Neural cell (in vitro differentiated cells): ENCODE results near the gene TMUB1. TPM values are rescaled to one million over a fixed set of nuclear protein-coding genes. Genes with fewer than 3 reads are reported as not detected.
"Not testable (repeated sequence)": the region's sequence is repeated elsewhere in the genome, so short reads cannot be mapped to it uniquely, and the experiment has no call there.

ENCODE experiments used
- H2AFZ ChIP-seq: fragments of 200-600, 300-800 bp; sonication (generic), shearing (Covaris generic); 2 replicates; pipeline ENCODE4 v1.6.0; 2014; ENCODE audit warnings: low read depth, mild to moderate bottlenecking, antibody characterized with exemption, low read length, moderate library complexity
- H3F3A ChIP-seq: fragments of 200-600 bp; shearing (Covaris generic); 2 replicates; pipeline ENCODE4 v1.6.1; 2016; ENCODE audit warnings: mild to moderate bottlenecking, moderate library complexity, mixed read lengths, antibody characterized with exemption, low read length; ENCODE audit not compliant: insufficient read depth, poor library complexity, severe bottlenecking
- H3K27ac ChIP-seq: fragments of 200-600, 300-800 bp; sonication (generic), shearing (Covaris generic); 2 replicates; pipeline ENCODE4 v1.5.1; 2014; ENCODE audit warnings: mild to moderate bottlenecking, low read length, moderate library complexity
- H3K27me3 ChIP-seq: fragments of 300-800, 200-600 bp; sonication (generic), shearing (Covaris generic); 2 replicates; pipeline ENCODE4 v1.6.0; 2014; ENCODE audit warnings: mild to moderate bottlenecking, low read depth, low read length, moderate library complexity; ENCODE audit not compliant: insufficient read depth
- H3K36me3 ChIP-seq: fragments of 300-800, 200-600 bp; sonication (generic), shearing (Covaris generic); 2 replicates; pipeline ENCODE4 v1.5.1; 2014; ENCODE audit warnings: mild to moderate bottlenecking, antibody characterized with exemption, low read length, moderate library complexity; ENCODE audit not compliant: insufficient read depth
- H3K4me2 ChIP-seq: fragments of 300-800, 200-600 bp; sonication (generic), shearing (Covaris generic); 2 replicates; pipeline ENCODE4 v1.6.0; 2014; ENCODE audit warnings: mild to moderate bottlenecking, low read length
- H3K4me3 ChIP-seq: fragments of 300-800, 200-600 bp; sonication (generic), shearing (Covaris generic); 2 replicates; pipeline ENCODE4 v1.5.1; 2014; ENCODE audit warnings: mild to moderate bottlenecking, low read length, moderate library complexity
- H3K79me2 ChIP-seq: fragments of 200-600 bp; shearing (Covaris generic); replicated peaks from 2 replicates; pipeline ENCODE4 v1.6.0; 2014; ENCODE audit warnings: mild to moderate bottlenecking, low read length, moderate library complexity; ENCODE audit not compliant: insufficient read depth
- H3K9ac ChIP-seq: fragments of 300-800, 200-600 bp; sonication (generic), shearing (Covaris generic); 2 replicates; pipeline ENCODE4 v1.6.1; 2016; ENCODE audit warnings: mild to moderate bottlenecking, low read length, mixed read lengths
- H3K9me2 ChIP-seq: fragments of 200-600 bp; shearing (Covaris generic); 2 replicates; pipeline ENCODE4 v1.6.1; 2016; ENCODE audit warnings: mild to moderate bottlenecking, low read length, mixed read lengths; ENCODE audit not compliant: insufficient read depth
- H3K9me3 ChIP-seq: fragments of 200-600, 300-800 bp; sonication (generic), shearing (Covaris generic); 2 replicates; pipeline ENCODE4 v1.6.1; 2016; ENCODE audit warnings: mild to moderate bottlenecking, mixed run types, low read length, moderate library complexity, mixed read lengths
- H4K20me1 ChIP-seq: fragments of 200-600 bp; shearing (Covaris generic); 2 replicates; pipeline ENCODE4 v1.6.1; 2016; ENCODE audit warnings: mild to moderate bottlenecking, mixed run types; ENCODE audit not compliant: insufficient read depth
- EP300 ChIP-seq: fragments of 450-650 bp; conservative IDR thresholded peaks from 2 replicates; pipeline ENCODE4 v1.6.1; 2014; ENCODE audit warnings: antibody characterized with exemption, mild to moderate bottlenecking, moderate library complexity; ENCODE audit not compliant: poor library complexity, severe bottlenecking
- EZH2 ChIP-seq: fragments of 200-600, 300-800 bp; shearing (Covaris generic), sonication (generic); IDR thresholded peaks from 2 replicates; pipeline ENCODE4 v1.6.1; 2014; ENCODE audit warnings: antibody characterized with exemption, low read length, borderline replicate concordance, mild to moderate bottlenecking; ENCODE audit not compliant: insufficient read depth, poor library complexity, severe bottlenecking
- MXI1 ChIP-seq: fragments of 450-650 bp; conservative IDR thresholded peaks from 2 replicates; pipeline ENCODE4 v1.6.1; 2014; ENCODE audit warnings: antibody characterized with exemption, mild to moderate bottlenecking; ENCODE audit not compliant: poor library complexity, severe bottlenecking
- POLR2AphosphoS5 ChIP-seq: IDR thresholded peaks from 2 replicates; pipeline ENCODE4 v1.6.1; 2012
- RAD21 ChIP-seq: fragments of 450-650 bp; conservative IDR thresholded peaks from 2 replicates; pipeline ENCODE4 v1.6.1; 2014; ENCODE audit warnings: antibody characterized with exemption, mild to moderate bottlenecking, moderate library complexity
- SMC3 ChIP-seq: fragments of 450-650 bp; conservative IDR thresholded peaks from 2 replicates; pipeline ENCODE4 v1.6.1; 2014; ENCODE audit warnings: antibody characterized with exemption, mild to moderate bottlenecking, moderate library complexity; ENCODE audit not compliant: poor library complexity
- TAF1 ChIP-seq: IDR thresholded peaks from 2 replicates; pipeline ENCODE4 v1.6.1; 2012; ENCODE audit warnings: low read depth
- polyA plus RNA-seq: library from polyadenylated mRNA; depleted of rRNA; stranded (reverse); fragments of >200 nt; gene quantifications from 2 replicates; pipeline ENCODE4 v1.2.3, GENCODE V29; 2014
- TF ChIP-seq, protein P1 (sequence below): IDR thresholded peaks from 2 replicates; pipeline ENCODE4 v1.6.1; 2012; ENCODE audit warnings: borderline replicate concordance
- TF ChIP-seq, protein P2 (sequence below): fragments of 450-650 bp; IDR thresholded peaks from 2 replicates; pipeline ENCODE4 v1.5.1; 2014; ENCODE audit warnings: antibody characterized with exemption, mild to moderate bottlenecking, moderate library complexity; ENCODE audit not compliant: poor library complexity, severe bottlenecking

TMUB1 gene
- polyA plus RNA-seq, 1 donor from 2014 or later = 35.2 TPM

DNA sequence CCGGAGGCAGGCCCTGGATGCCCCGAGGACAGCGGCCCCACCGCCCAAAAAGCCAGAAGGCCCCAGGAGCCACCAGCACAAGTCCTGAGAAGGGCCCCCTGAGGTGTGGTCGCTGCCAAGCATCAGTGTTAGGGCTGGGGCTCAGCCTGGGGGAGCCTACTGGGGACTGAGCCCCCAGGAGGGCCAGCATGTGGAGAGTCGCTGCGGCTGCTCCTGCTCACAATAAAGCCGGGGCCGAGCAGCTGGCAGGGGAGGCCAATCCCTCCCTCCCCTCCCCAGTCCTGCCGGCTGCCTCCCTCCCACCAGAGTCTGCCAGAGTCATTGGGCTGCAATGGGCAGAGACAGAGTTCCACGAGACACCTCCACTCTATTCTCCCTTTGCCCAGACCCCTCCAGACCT, 38.0 kb downstream of the TMUB1 start:
- Histone ChIP-seq H3F3A (no peaks in the 10 kb centered on the region), H3K79me2 (no peaks in the 10 kb centered on the region), H2AFZ (no peak overlapping the region), H3K27me3 (peaks cover 5% of the 10 kb centered on the region), H3K36me3 (no peaks in the 10 kb centered on the region), H3K9me3 (no peaks in the 10 kb centered on the region), H3K27ac (no peak overlapping the region), H3K4me2 (no peak overlapping the region), H3K9me2 (no peaks in the 10 kb centered on the region), H3K4me3 (no peak overlapping the region), H3K9ac (no peak overlapping the region), H4K20me1 (no peaks in the 10 kb centered on the region)
- TF ChIP-seq EZH2 = no peak
- no peak for TF ChIP-seq RAD21
- TF ChIP-seq, protein P1, sequence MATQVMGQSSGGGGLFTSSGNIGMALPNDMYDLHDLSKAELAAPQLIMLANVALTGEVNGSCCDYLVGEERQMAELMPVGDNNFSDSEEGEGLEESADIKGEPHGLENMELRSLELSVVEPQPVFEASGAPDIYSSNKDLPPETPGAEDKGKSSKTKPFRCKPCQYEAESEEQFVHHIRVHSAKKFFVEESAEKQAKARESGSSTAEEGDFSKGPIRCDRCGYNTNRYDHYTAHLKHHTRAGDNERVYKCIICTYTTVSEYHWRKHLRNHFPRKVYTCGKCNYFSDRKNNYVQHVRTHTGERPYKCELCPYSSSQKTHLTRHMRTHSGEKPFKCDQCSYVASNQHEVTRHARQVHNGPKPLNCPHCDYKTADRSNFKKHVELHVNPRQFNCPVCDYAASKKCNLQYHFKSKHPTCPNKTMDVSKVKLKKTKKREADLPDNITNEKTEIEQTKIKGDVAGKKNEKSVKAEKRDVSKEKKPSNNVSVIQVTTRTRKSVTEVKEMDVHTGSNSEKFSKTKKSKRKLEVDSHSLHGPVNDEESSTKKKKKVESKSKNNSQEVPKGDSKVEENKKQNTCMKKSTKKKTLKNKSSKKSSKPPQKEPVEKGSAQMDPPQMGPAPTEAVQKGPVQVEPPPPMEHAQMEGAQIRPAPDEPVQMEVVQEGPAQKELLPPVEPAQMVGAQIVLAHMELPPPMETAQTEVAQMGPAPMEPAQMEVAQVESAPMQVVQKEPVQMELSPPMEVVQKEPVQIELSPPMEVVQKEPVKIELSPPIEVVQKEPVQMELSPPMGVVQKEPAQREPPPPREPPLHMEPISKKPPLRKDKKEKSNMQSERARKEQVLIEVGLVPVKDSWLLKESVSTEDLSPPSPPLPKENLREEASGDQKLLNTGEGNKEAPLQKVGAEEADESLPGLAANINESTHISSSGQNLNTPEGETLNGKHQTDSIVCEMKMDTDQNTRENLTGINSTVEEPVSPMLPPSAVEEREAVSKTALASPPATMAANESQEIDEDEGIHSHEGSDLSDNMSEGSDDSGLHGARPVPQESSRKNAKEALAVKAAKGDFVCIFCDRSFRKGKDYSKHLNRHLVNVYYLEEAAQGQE = no peak
- TF ChIP-seq, protein P2, sequence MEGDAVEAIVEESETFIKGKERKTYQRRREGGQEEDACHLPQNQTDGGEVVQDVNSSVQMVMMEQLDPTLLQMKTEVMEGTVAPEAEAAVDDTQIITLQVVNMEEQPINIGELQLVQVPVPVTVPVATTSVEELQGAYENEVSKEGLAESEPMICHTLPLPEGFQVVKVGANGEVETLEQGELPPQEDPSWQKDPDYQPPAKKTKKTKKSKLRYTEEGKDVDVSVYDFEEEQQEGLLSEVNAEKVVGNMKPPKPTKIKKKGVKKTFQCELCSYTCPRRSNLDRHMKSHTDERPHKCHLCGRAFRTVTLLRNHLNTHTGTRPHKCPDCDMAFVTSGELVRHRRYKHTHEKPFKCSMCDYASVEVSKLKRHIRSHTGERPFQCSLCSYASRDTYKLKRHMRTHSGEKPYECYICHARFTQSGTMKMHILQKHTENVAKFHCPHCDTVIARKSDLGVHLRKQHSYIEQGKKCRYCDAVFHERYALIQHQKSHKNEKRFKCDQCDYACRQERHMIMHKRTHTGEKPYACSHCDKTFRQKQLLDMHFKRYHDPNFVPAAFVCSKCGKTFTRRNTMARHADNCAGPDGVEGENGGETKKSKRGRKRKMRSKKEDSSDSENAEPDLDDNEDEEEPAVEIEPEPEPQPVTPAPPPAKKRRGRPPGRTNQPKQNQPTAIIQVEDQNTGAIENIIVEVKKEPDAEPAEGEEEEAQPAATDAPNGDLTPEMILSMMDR = no peak
- TF ChIP-seq SMC3 = no peak
- TF ChIP-seq POLR2AphosphoS5 = no peak
- no peak for TF ChIP-seq EP300
- no peak for TF ChIP-seq MXI1
- TF ChIP-seq TAF1 = no peak

DNA sequence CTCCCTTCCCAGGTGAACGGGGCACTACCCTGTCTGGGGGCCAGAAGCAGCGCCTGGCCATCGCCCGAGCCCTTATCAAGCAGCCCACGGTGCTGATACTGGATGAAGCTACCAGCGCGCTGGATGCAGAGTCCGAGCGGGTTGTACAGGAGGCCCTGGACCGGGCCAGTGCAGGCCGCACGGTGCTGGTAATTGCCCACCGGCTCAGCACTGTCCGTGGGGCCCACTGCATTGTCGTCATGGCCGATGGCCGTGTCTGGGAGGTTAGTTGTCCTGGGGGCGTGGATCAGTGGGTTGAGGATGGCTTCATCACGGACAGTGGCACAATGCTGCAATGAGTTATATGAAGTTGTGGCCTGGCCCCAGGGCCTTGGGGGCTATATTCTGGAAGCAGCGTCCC, 39.3 kb downstream of the TMUB1 start:
- no peak overlapping the region for H3K4me2 ChIP-seq
- TF ChIP-seq POLR2AphosphoS5 = no peak
- TF ChIP-seq, protein P1 = no peak
- TF ChIP-seq TAF1 = no peak
- no peak for TF ChIP-seq SMC3
- no peak for TF ChIP-seq MXI1
- TF ChIP-seq, protein P2 = no peak
- TF ChIP-seq RAD21 = no peak
- TF ChIP-seq EZH2 = no peak
- TF ChIP-seq EP300 = no peak
- H3K4me3 ChIP-seq = no peak overlapping the region
- H3K9me3 ChIP-seq = no peaks in the 10 kb centered on the region
- H2AFZ ChIP-seq = no peak overlapping the region
- H3F3A ChIP-seq = no peaks in the 10 kb centered on the region
- no peaks in the 10 kb centered on the region for H4K20me1 ChIP-seq
- no peak overlapping the region for H3K9ac ChIP-seq
- H3K27me3 ChIP-seq = no peaks in the 10 kb centered on the region
- no peaks in the 10 kb centered on the region for H3K9me2 ChIP-seq
- no peaks in the 10 kb centered on the region for H3K36me3 ChIP-seq
- no peak overlapping the region for H3K27ac ChIP-seq
- no peaks in the 10 kb centered on the region for H3K79me2 ChIP-seq

DNA sequence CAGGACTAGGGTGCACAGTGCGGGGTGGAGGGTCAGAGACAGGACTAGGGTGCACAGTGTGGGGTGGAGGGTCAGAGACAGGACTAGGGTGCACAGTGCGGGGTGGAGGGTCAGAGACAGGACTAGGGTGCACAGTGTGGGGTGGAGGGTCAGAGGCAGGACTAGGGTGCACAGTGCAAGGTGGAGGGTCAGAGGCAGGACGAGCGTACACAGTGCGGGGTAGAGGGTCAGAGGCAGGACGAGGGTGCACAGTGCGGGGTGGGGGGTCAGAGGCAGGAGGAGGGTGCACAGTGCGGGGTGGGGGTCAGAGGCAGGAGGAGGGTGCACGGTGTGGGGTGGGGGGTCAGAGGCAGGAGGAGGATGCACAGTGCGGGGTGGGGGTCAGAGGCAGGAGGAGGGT, 39.8 kb downstream of the TMUB1 start:
- not testable (repeated sequence) for H3K79me2 ChIP-seq, H4K20me1 ChIP-seq, H3K9me2 ChIP-seq, H3K36me3 ChIP-seq, H3K9ac ChIP-seq, H3F3A ChIP-seq, H2AFZ ChIP-seq, H3K4me3 ChIP-seq, H3K4me2 ChIP-seq, H3K27ac ChIP-seq, H3K9me3 ChIP-seq, H3K27me3 ChIP-seq
